GM19238 (cell line): ENCODE data around the gene ZNF638.
"Not testable (repeated sequence)": the region's sequence is repeated elsewhere in the genome, so short reads cannot be mapped to it uniquely, and the experiment has no call there.

Experiments
- DNase-seq: peaks from one replicate; pipeline ENCODE4 v3.0.0; 2011; ENCODE audit warnings: low spot score; ENCODE audit not compliant: insufficient read length

The ZNF638 gene

GRCh38 chr2:71402427-71402826 is 70.8 kb downstream of the ZNF638 start:
- DNase-seq, result no peak

GRCh38 chr2:71409611-71410010 is 78.0 kb downstream of the ZNF638 start:
- DNase-seq, result no peak

- DNase-seq, result no peak
These were observed 79.1 kb downstream of the ZNF638 start for GRCh38 chr2:71410696-71411095.

GRCh38 chr2:71416866-71417265 is 85.3 kb downstream of the ZNF638 start:
- DNase-seq, result not testable (repeated sequence)

- no peak for DNase-seq
These were observed 86.0 kb downstream of the ZNF638 start for GRCh38 chr2:71417300-71418202.

- DNase-seq, result no peak
These were observed 87.6 kb downstream of the ZNF638 start for GRCh38 chr2:71419145-71419544.

GRCh38 chr2:71419976-71420375 is 88.4 kb downstream of the ZNF638 start:
- no peak for DNase-seq

- no peak for DNase-seq
These were observed 91.2 kb downstream of the ZNF638 start for GRCh38 chr2:71422786-71423185.

GRCh38 chr2:71423817-71424420 is 92.3 kb downstream of the ZNF638 start:
- no peak for DNase-seq

GRCh38 chr2:71426721-71427120 is 95.1 kb downstream of the ZNF638 start:
- no peak for DNase-seq

GRCh38 chr2:71428472-71429383 is 97.1 kb downstream of the ZNF638 start:
- no peak for DNase-seq

GRCh38 chr2:71445142-71445541 is 113.6 kb downstream of the ZNF638 start:
- DNase-seq, result not testable (repeated sequence)

GRCh38 chr2:71446505-71446904 is 114.9 kb downstream of the ZNF638 start:
- DNase-seq, result no peak

- no peak for DNase-seq
These were observed 117.8 kb downstream of the ZNF638 start for GRCh38 chr2:71449343-71449742.

GRCh38 chr2:71451705-71452104 is 120.1 kb downstream of the ZNF638 start:
- no peak for DNase-seq

- DNase-seq, result no peak
These were observed 121.0 kb downstream of the ZNF638 start for GRCh38 chr2:71452565-71452964.

- DNase-seq, result no peak
These were observed 122.0 kb downstream of the ZNF638 start, which contains the start of gene DYSF for GRCh38 chr2:71453404-71454220. Gene DYSF (plus strand): TSS chr2:71453561.

GRCh38 chr2:71454221-71455010 is 122.8 kb downstream of the ZNF638 start:
- no peak for DNase-seq

GRCh38 chr2:71455011-71455740 is 123.6 kb downstream of the ZNF638 start:
- DNase-seq, result no peak
